ENCODE measurements around the gene IGSF23. TPM values are rescaled to one million over a fixed set of nuclear protein-coding genes. Genes with fewer than 3 reads are reported as not detected.

The IGSF23 gene
- total RNA-seq, 2 donors from 2014 or later, result not detected

- H3K36me3 Mint-ChIP-seq (ENCODE audit: insufficient read depth in 2 of 2), result peaks cover 0 to 2% of the 10 kb centered on the region in 2 donors
- H3K27ac Mint-ChIP-seq, result no peak overlapping the region
- H3K9me3 Mint-ChIP-seq, result no peaks in the 10 kb centered on the region
- H3K27me3 Mint-ChIP-seq (ENCODE audit: low read depth), result peaks cover 9% of the 10 kb centered on the region
- H3K4me3 Mint-ChIP-seq, result no peak overlapping the region
- ATAC-seq (replicated peaks in 1 of 2) (no peak), DNase-seq (no peak)
- peaks cover 8% of the 10 kb centered on the region for H3K4me1 Mint-ChIP-seq (ENCODE audit: low read depth)
These were observed 29.0 kb downstream of the IGSF23 start for GRCh38 chr19:44642377-44642776.

GRCh38 chr19:44643605-44644401 is 30.4 kb downstream of the IGSF23 start, which contains the start of gene PVR:
Gene PVR, plus strand, starts transcription at chr19:44643910. Its CDS starts 187 bp downstream, at chr19:44644097.
- Mint-ChIP-seq H3K4me1 (ENCODE audit: low read depth) (peaks cover 8% of the 10 kb centered on the region), H3K4me3 (peak within 1 kb of the TSS; percentile 86 to 87), H3K9me3 (no peaks in the 10 kb centered on the region), H3K36me3 (ENCODE audit: insufficient read depth in 2 of 2) (peaks cover 0 to 2% of the 10 kb centered on the region in 2 donors), H3K27me3 (ENCODE audit: low read depth) (peaks cover 9% of the 10 kb centered on the region), H3K27ac (no peak within 1 kb of the TSS)
- peak; percentile 78 to 90 for ATAC-seq (replicated peaks in 1 of 2)
- DNase-seq, result peak; percentile 59

- Mint-ChIP-seq H3K36me3 (ENCODE audit: insufficient read depth in 2 of 2) (peaks cover 0 to 2% of the 10 kb centered on the region in 2 donors), H3K27me3 (ENCODE audit: low read depth) (peaks cover 9% of the 10 kb centered on the region), H3K4me3 (peak overlapping the region; percentile 86 to 87), H3K4me1 (ENCODE audit: low read depth) (peaks cover 8% of the 10 kb centered on the region), H3K9me3 (no peaks in the 10 kb centered on the region), H3K27ac (no peak overlapping the region)
- DNase-seq, result peak; percentile 7 to 14
- peak; percentile 58 to 68 for ATAC-seq (replicated peaks in 1 of 2)
These were observed 31.1 kb downstream of the IGSF23 start for GRCh38 chr19:44644402-44645016.

- DNase-seq (no peak), ATAC-seq (replicated peaks in 1 of 2) (no peak)
- Mint-ChIP-seq H3K27me3 (ENCODE audit: low read depth) (peaks cover 9% of the 10 kb centered on the region), H3K36me3 (ENCODE audit: insufficient read depth in 2 of 2) (peaks cover 0 to 6% of the 10 kb centered on the region in 2 donors), H3K4me1 (ENCODE audit: low read depth) (peaks cover 8% of the 10 kb centered on the region), H3K9me3 (no peaks in the 10 kb centered on the region), H3K27ac (no peak overlapping the region), H3K4me3 (peak overlapping the region; percentile 29 to 35)
These were observed 32.2 kb downstream of the IGSF23 start for GRCh38 chr19:44645407-44646048.

GRCh38 chr19:44646049-44646416 is 32.7 kb downstream of the IGSF23 start:
- H3K4me1 Mint-ChIP-seq (ENCODE audit: low read depth), result peaks cover 8% of the 10 kb centered on the region
- ATAC-seq (replicated peaks in 1 of 2) (no peak), DNase-seq (no peak)
- H3K9me3 Mint-ChIP-seq, result no peaks in the 10 kb centered on the region
- H3K36me3 Mint-ChIP-seq (ENCODE audit: insufficient read depth in 2 of 2), result peaks cover under 1 to 6% of the 10 kb centered on the region in 2 donors
- no peak overlapping the region for H3K4me3 Mint-ChIP-seq
- no peak overlapping the region for H3K27ac Mint-ChIP-seq
- peaks cover 7% of the 10 kb centered on the region for H3K27me3 Mint-ChIP-seq (ENCODE audit: low read depth)

- H3K9me3 Mint-ChIP-seq, result no peaks in the 10 kb centered on the region
- H3K4me1 Mint-ChIP-seq (ENCODE audit: low read depth), result peaks cover 8% of the 10 kb centered on the region
- peaks cover 1 to 11% of the 10 kb centered on the region in 2 donors for H3K36me3 Mint-ChIP-seq (ENCODE audit: insufficient read depth in 2 of 2)
- no peak overlapping the region for H3K4me3 Mint-ChIP-seq
- ATAC-seq (replicated peaks in 1 of 2) (no peak), DNase-seq (no peak)
- no peak overlapping the region for H3K27ac Mint-ChIP-seq
- no peaks in the 10 kb centered on the region for H3K27me3 Mint-ChIP-seq (ENCODE audit: low read depth)
These were observed 33.8 kb downstream of the IGSF23 start for GRCh38 chr19:44647144-44647543.

GRCh38 chr19:44648631-44649251 is 35.4 kb downstream of the IGSF23 start:
- Mint-ChIP-seq H3K9me3 (no peaks in the 10 kb centered on the region), H3K27ac (no peak overlapping the region), H3K4me1 (ENCODE audit: low read depth) (no peaks in the 10 kb centered on the region), H3K4me3 (no peak overlapping the region), H3K36me3 (ENCODE audit: insufficient read depth in 2 of 2) (peaks cover 3 to 9% of the 10 kb centered on the region in 2 donors), H3K27me3 (ENCODE audit: low read depth) (no peaks in the 10 kb centered on the region)
- ATAC-seq (replicated peaks in 1 of 2) (no peak), DNase-seq (no peak)

GRCh38 chr19:44649578-44650145 is 36.3 kb downstream of the IGSF23 start:
- no peak overlapping the region for H3K27ac Mint-ChIP-seq
- no peaks in the 10 kb centered on the region for H3K9me3 Mint-ChIP-seq

GRCh38 chr19:44653343-44653742 is 40.0 kb downstream of the IGSF23 start:
- Mint-ChIP-seq H3K4me1 (ENCODE audit: low read depth) (peaks cover 15% of the 10 kb centered on the region), H3K36me3 (ENCODE audit: insufficient read depth in 2 of 2) (peaks cover 7 to 22% of the 10 kb centered on the region in 2 donors), H3K27me3 (ENCODE audit: low read depth) (no peaks in the 10 kb centered on the region), H3K9me3 (no peaks in the 10 kb centered on the region), H3K4me3 (no peak overlapping the region), H3K27ac (no peak overlapping the region)
- DNase-seq, result no peak
- ATAC-seq (replicated peaks in 1 of 2), result no peak

More at GRCh38 chr19:44649578-44650145, 36.3 kb downstream of the IGSF23 start:
- Mint-ChIP-seq H3K4me1 (ENCODE audit: low read depth) (peaks cover 7% of the 10 kb centered on the region), H3K4me3 (no peak overlapping the region), H3K27me3 (ENCODE audit: low read depth) (no peaks in the 10 kb centered on the region), H3K36me3 (ENCODE audit: insufficient read depth in 2 of 2) (peaks cover 3 to 10% of the 10 kb centered on the region in 2 donors)
- DNase-seq (no peak), ATAC-seq (replicated peaks in 1 of 2) (no peak)

- Mint-ChIP-seq H3K4me1 (ENCODE audit: low read depth) (peaks cover 15% of the 10 kb centered on the region), H3K36me3 (ENCODE audit: insufficient read depth in 2 of 2) (peaks cover 7 to 25% of the 10 kb centered on the region in 2 donors), H3K4me3 (no peak overlapping the region), H3K9me3 (no peaks in the 10 kb centered on the region), H3K27ac (no peak overlapping the region), H3K27me3 (ENCODE audit: low read depth) (no peaks in the 10 kb centered on the region)
- DNase-seq (peak; percentile 79 to 80), ATAC-seq (replicated peaks in 1 of 2) (peak; percentile 90 to 93)
These were observed 40.8 kb downstream of the IGSF23 start for GRCh38 chr19:44653977-44654774.

GRCh38 chr19:44657211-44657921 is 44.0 kb downstream of the IGSF23 start:
- Mint-ChIP-seq H3K4me3 (no peak overlapping the region), H3K9me3 (no peaks in the 10 kb centered on the region), H3K4me1 (ENCODE audit: low read depth) (peaks cover 15% of the 10 kb centered on the region), H3K36me3 (ENCODE audit: insufficient read depth in 2 of 2) (peaks cover 6 to 16% of the 10 kb centered on the region in 2 donors), H3K27me3 (ENCODE audit: low read depth) (no peaks in the 10 kb centered on the region), H3K27ac (no peak overlapping the region)
- DNase-seq (peak; percentile 77 to 81), ATAC-seq (replicated peaks in 1 of 2) (peak; percentile 72 to 77)
